T-cell (primary cell): ENCODE measurements around the gene IPO5. TPM values are rescaled to one million over a fixed set of nuclear protein-coding genes. Genes with fewer than 3 reads are reported as not detected.

Experiments used
- ATAC-seq, 4 experiments: fragments of 200-7000 bp in 3 of 4; fragments of 150-1000 bp in 1 of 4; cut with Tn5 transposase; replicated peaks in 1 of 4; 1 replicate in 3 of 4; 2 replicates in 1 of 4; pipeline ENCODE4 v1.10.0; 2021; ENCODE audit warnings: moderate library complexity in 3 of 4, mild to moderate bottlenecking in 2 of 4, moderate number of reproducible peaks in 1 of 4
- CTCF ChIA-PET, 2 donors: fragments of 300-600 bp; sonication (Branson Sonifier 250); formaldehyde crosslinking; loops; one replicate each; lab custom pipeline; 2022; ENCODE audit warnings: antibody characterized with exemption in 2 of 2; lab: Charles Lee
- POLR2A ChIA-PET, 2 donors: fragments of 300-600 bp; sonication (Branson Sonifier 250); formaldehyde crosslinking; loops; one replicate each; lab custom pipeline; 2022; ENCODE audit warnings: antibody characterized with exemption in 2 of 2; lab: Charles Lee
- DNase-seq, 35 experiments: peaks; one replicate each; pipeline versions ENCODE4 v3.0.0 to v3.0.0-alpha.2; 2013 to 2023
- H3K27ac ChIP-seq: one replicate; pipeline ENCODE4 v1.5.1; 2013; ENCODE audit warnings: low read length
- H3K27me3 ChIP-seq, 2 experiments: replicated peaks in 1 of 2; 1 replicate in 1 of 2; 2 replicates in 1 of 2; pipeline versions ENCODE4 v1.6.1 to v1.7.0; 2013; ENCODE audit warnings: low read length in 1 of 2, mixed read lengths in 1 of 2; ENCODE audit not compliant: control insufficient read depth in 2 of 2, insufficient read depth in 2 of 2; ENCODE audit errors: extremely low read depth in 1 of 2
- H3K36me3 ChIP-seq, 2 donors: 1 replicate in 1 of 2; 2 replicates in 1 of 2; pipeline versions ENCODE4 v1.6.1 to v1.7.0; 2013; ENCODE audit warnings: low read length in 1 of 2; ENCODE audit not compliant: control insufficient read depth in 2 of 2, insufficient read depth in 1 of 2; ENCODE audit errors: extremely low read depth in 1 of 2
- H3K4me1 ChIP-seq, 2 experiments: 1 replicate in 1 of 2; 2 replicates in 1 of 2; pipeline versions ENCODE4 v1.6.1 to v1.7.0; 2013; ENCODE audit warnings: low read length in 2 of 2, mixed read lengths in 1 of 2; ENCODE audit not compliant: insufficient read depth in 2 of 2, control insufficient read depth in 1 of 2; ENCODE audit errors: extremely low read depth in 1 of 2
- H3K4me3 ChIP-seq, 2 donors: 1 replicate in 1 of 2; 2 replicates in 1 of 2; pipeline versions ENCODE4 v1.5.1 to v1.7.0; 2013; ENCODE audit warnings: mild to moderate bottlenecking in 2 of 2, low read length in 1 of 2, moderate library complexity in 1 of 2; ENCODE audit not compliant: control insufficient read depth in 1 of 2; ENCODE audit errors: extremely low read depth in 1 of 2
- H3K9me3 ChIP-seq: 2 replicates; pipeline ENCODE4 v1.7.0; 2013
- H3K27ac Mint-ChIP-seq, 2 donors: one replicate each; pipeline ENCODE4 v1.8.0; 2020 to 2021; ENCODE audit warnings: mild to moderate bottlenecking in 2 of 2, mixed read lengths in 2 of 2
- H3K27me3 Mint-ChIP-seq, 2 donors: one replicate each; pipeline ENCODE4 v1.8.0; 2021 to 2022; ENCODE audit warnings: mixed read lengths in 2 of 2
- H3K36me3 Mint-ChIP-seq: one replicate; pipeline ENCODE4 v1.8.0; 2021; ENCODE audit warnings: mixed read lengths
- H3K4me1 Mint-ChIP-seq, 3 donors: one replicate each; pipeline ENCODE4 v1.8.0; 2020 to 2022; ENCODE audit warnings: mixed read lengths in 3 of 3, mild to moderate bottlenecking in 1 of 3
- H3K4me3 Mint-ChIP-seq, 3 donors: one replicate each; pipeline ENCODE4 v1.8.0; 2020 to 2022; ENCODE audit warnings: mild to moderate bottlenecking in 3 of 3, mixed read lengths in 3 of 3, moderate library complexity in 3 of 3
- H3K9me3 Mint-ChIP-seq, 3 donors: one replicate each; pipeline ENCODE4 v1.8.0; 2020 to 2022; ENCODE audit warnings: mixed read lengths in 3 of 3
- WGBS: methylation state at CpG from one replicate; pipeline ENCODE4 v1.1.5; 2013; ENCODE audit warnings: missing lambda C conversion rate; ENCODE audit not compliant: insufficient coverage; 5-methylcytosine and 5-hydroxymethylcytosine counted together
- total RNA-seq, 35 experiments: library from RNA in 6 of 35; stranded (reverse) in 6 of 35; fragments of 120-200 nt in 1 of 35; gene quantifications; one replicate each; pipeline versions ENCODE4 v1.2.1 to v1.2.4 and lab custom pipeline; 2013 to 2026

Gene IPO5
- total RNA-seq, 5 donors from 2014 or later (not counting 1 experiment from before 2014, with no cell fraction given), result 70.7 to 81.6 (median 75.7) TPM

DNA sequence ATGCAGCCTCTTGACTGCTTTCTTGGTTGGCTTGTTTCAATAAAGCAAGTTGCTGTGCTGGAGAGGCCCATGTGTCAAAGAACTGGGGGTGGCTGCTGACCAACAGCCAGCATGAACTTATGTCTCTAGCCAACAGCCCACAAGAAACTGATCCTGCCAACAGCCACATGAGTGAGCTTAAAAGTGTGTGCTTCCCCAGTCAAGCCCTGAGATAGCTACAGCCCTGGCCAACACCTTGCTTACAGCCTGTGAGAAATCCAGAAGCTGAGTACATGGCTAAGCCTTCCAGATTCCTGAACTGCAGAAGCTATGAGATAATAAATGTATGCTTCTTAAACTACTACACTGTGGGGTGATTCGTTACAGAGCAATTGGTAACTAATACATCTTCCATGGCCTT is 38.9 kb upstream of the IPO5 start:
- WGBS, result no CpG with 5 or more reads among the region's 1 CpG
- Mint-ChIP-seq H3K4me1 (no peaks in the 10 kb centered on the region), H3K9me3 (peaks cover 7 to 18% (median 16%) of the 10 kb centered on the region in 3 donors), H3K27ac (no peak overlapping the region), H3K36me3 (no peaks in the 10 kb centered on the region), H3K27me3 (peaks cover 4 to 22% of the 10 kb centered on the region in 2 donors), H3K4me3 (no peak overlapping the region)
- H3K27ac ChIP-seq, result no peak overlapping the region
- H3K4me1 ChIP-seq, result no peaks in the 10 kb centered on the region
- POLR2A ChIA-PET, result no interaction called here
- H3K27me3 ChIP-seq, result peaks cover 0 to 3% of the 10 kb centered on the region in 2 experiments
- DNase-seq (no peak), ATAC-seq (no peak)
- H3K9me3 ChIP-seq, result no peaks in the 10 kb centered on the region
- H3K36me3 ChIP-seq, result no peaks in the 10 kb centered on the region
- CTCF ChIA-PET, result no interaction called here
- no peak overlapping the region for H3K4me3 ChIP-seq

GRCh38 chr13:97921176-97921816 is 32.2 kb upstream of the IPO5 start:
- H3K36me3 Mint-ChIP-seq, result no peaks in the 10 kb centered on the region
- DNase-seq (no peak), ATAC-seq (no peak)
- Histone ChIP-seq H3K27ac (no peak overlapping the region), H3K36me3 (no peaks in the 10 kb centered on the region), H3K4me1 (no peaks in the 10 kb centered on the region), H3K9me3 (no peaks in the 10 kb centered on the region), H3K27me3 (peaks cover 0 to 5% of the 10 kb centered on the region in 2 experiments), H3K4me3 (no peak overlapping the region)
- peaks cover 0 to 3% (median 2%) of the 10 kb centered on the region in 3 donors for H3K9me3 Mint-ChIP-seq
- H3K4me3 Mint-ChIP-seq, result no peak overlapping the region
- ChIA-PET CTCF (no interaction called here), POLR2A (no interaction called here)
- H3K4me1 Mint-ChIP-seq, result no peaks in the 10 kb centered on the region
- peaks cover 2 to 12% of the 10 kb centered on the region in 2 donors for H3K27me3 Mint-ChIP-seq
- H3K27ac Mint-ChIP-seq, result no peak overlapping the region
- 76% methylated on average over 5 of the region's 6 CpGs for WGBS

DNA sequence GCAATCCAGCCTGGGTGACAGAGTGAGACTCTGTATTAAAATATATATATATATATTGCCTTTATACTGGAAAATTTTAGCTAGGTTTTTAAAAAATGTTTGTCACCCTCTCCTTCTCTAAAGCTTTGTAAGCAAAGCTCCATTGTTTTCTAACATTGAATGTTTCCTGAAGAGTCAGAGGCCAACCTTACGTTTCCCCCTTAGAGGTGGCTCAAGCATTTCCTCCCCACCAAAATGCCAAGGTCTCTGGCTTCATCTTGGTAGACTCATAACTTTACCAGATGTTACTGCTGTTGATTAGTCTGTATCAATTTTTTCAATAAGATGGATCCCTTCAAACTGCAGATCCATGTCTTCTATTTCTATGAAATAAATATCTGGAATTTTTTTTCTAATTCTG is 25.2 kb upstream of the IPO5 start:
- ChIA-PET CTCF (interaction anchor here in 1 of 2 donors (0.6 kb wide), 1 partner anchor 72 kb away, joined by 3 read pairs; no protein-coding TSS in a partner anchor), POLR2A (no interaction called here)
- no peak overlapping the region for H3K4me3 Mint-ChIP-seq
- DNase-seq, result no peak
- no peaks in the 10 kb centered on the region for H3K9me3 Mint-ChIP-seq
- H3K27ac ChIP-seq, result no peak overlapping the region
- no CpG with 5 or more reads among the region's 1 CpG for whole genome bisulfite sequencing
- H3K4me1 Mint-ChIP-seq, result no peaks in the 10 kb centered on the region
- H3K36me3 ChIP-seq, result no peaks in the 10 kb centered on the region
- H3K36me3 Mint-ChIP-seq, result no peaks in the 10 kb centered on the region
- H3K4me3 ChIP-seq, result no peak overlapping the region
- ATAC-seq, result no peak
- no peak overlapping the region for H3K27ac Mint-ChIP-seq
- H3K4me1 ChIP-seq, result no peaks in the 10 kb centered on the region
- peaks cover 3 to 4% of the 10 kb centered on the region in 2 donors for H3K27me3 Mint-ChIP-seq
- no peaks in the 10 kb centered on the region for H3K9me3 ChIP-seq
- H3K27me3 ChIP-seq, result peaks cover 0 to 2% of the 10 kb centered on the region in 2 experiments

- ATAC-seq, result no peak
- CTCF ChIA-PET, result no interaction called here
Measured at GRCh38 chr13:97932036-97932435, 21.4 kb upstream of the IPO5 start.

GRCh38 chr13:97932647-97933046 is 20.8 kb upstream of the IPO5 start:
- WGBS, result 68% methylated on average over 3 of the region's 5 CpGs
- H3K4me1 Mint-ChIP-seq, result no peaks in the 10 kb centered on the region
- H3K27ac ChIP-seq, result no peak overlapping the region
- H3K36me3 ChIP-seq, result no peaks in the 10 kb centered on the region
- H3K9me3 Mint-ChIP-seq, result no peaks in the 10 kb centered on the region
- ChIA-PET CTCF (no interaction called here), POLR2A (no interaction called here)
- H3K27me3 ChIP-seq, result peaks cover 0 to 5% of the 10 kb centered on the region in 2 experiments
- no peak for DNase-seq
- no peak overlapping the region for H3K4me3 Mint-ChIP-seq
- H3K27ac Mint-ChIP-seq, result no peak overlapping the region
- no peak for ATAC-seq
- no peaks in the 10 kb centered on the region for H3K4me1 ChIP-seq
- H3K9me3 ChIP-seq, result no peaks in the 10 kb centered on the region
- no peak overlapping the region for H3K4me3 ChIP-seq
- no peaks in the 10 kb centered on the region for H3K36me3 Mint-ChIP-seq
- H3K27me3 Mint-ChIP-seq, result peaks cover 12 to 25% of the 10 kb centered on the region in 2 donors

More at GRCh38 chr13:97932036-97932435, 21.4 kb upstream of the IPO5 start:
- WGBS, result 100% methylated on average over 2 of the region's 5 CpGs
- Histone ChIP-seq H3K27me3 (peaks cover 0 to 5% of the 10 kb centered on the region in 2 experiments), H3K36me3 (no peaks in the 10 kb centered on the region), H3K4me1 (no peaks in the 10 kb centered on the region), H3K9me3 (no peaks in the 10 kb centered on the region), H3K4me3 (no peak overlapping the region), H3K27ac (no peak overlapping the region)
- H3K4me1 Mint-ChIP-seq, result no peaks in the 10 kb centered on the region
- DNase-seq, result no peak
- H3K27ac Mint-ChIP-seq, result no peak overlapping the region
- H3K9me3 Mint-ChIP-seq, result no peaks in the 10 kb centered on the region
- POLR2A ChIA-PET, result no interaction called here
- no peaks in the 10 kb centered on the region for H3K36me3 Mint-ChIP-seq
- no peak overlapping the region for H3K4me3 Mint-ChIP-seq
- peaks cover 8 to 21% of the 10 kb centered on the region in 2 donors for H3K27me3 Mint-ChIP-seq

DNA sequence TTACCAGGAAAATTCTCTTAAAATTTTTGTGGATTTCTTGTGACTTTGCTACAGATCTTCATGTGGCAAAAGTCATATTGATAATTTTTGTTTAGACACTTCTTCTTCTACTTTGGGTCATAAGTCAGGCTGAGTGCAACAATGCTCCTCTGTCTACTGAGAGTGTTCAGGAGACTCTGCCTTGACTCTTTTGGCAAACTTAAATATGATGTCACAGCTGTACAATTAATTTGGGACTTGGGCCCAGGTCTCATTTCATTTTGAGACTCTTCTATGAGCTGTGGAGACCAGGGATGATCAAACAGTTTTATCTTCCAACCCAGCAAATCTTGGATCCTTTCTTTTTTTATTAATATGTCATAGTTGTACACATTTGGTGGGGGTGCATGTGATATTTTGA is 19.7 kb upstream of the IPO5 start:
- POLR2A ChIA-PET, result no interaction called here
- H3K4me3 ChIP-seq, result no peak overlapping the region
- no peak overlapping the region for H3K4me3 Mint-ChIP-seq
- no peak overlapping the region for H3K27ac ChIP-seq
- DNase-seq, result no peak
- no peaks in the 10 kb centered on the region for H3K4me1 Mint-ChIP-seq
- no peak overlapping the region for H3K27ac Mint-ChIP-seq
- CTCF ChIA-PET, result no interaction called here
- H3K27me3 ChIP-seq, result peaks cover 0 to 7% of the 10 kb centered on the region in 2 experiments
- ATAC-seq, result no peak
- H3K27me3 Mint-ChIP-seq, result peaks cover 15 to 28% of the 10 kb centered on the region in 2 donors
- H3K36me3 ChIP-seq, result no peaks in the 10 kb centered on the region
- no peaks in the 10 kb centered on the region for H3K4me1 ChIP-seq
- no peaks in the 10 kb centered on the region for H3K36me3 Mint-ChIP-seq
- no peaks in the 10 kb centered on the region for H3K9me3 Mint-ChIP-seq
- H3K9me3 ChIP-seq, result no peaks in the 10 kb centered on the region
